H9 (cell line): ENCODE measurements around the gene ZNF318. TPM values are rescaled to one million over a fixed set of nuclear protein-coding genes. Genes with fewer than 3 reads are reported as not detected.

ENCODE experiments used
- DNase-seq: peaks from one replicate; pipeline ENCODE4 v3.0.0-alpha.2; 2017
- H2AFZ ChIP-seq: one replicate; pipeline ENCODE4 v1.6.1; 2013; ENCODE audit warnings: mild to moderate bottlenecking, low read length, control low read depth, moderate library complexity
- H2AK5ac ChIP-seq: 2 replicates; pipeline ENCODE4 v1.6.1; 2013; ENCODE audit warnings: low read length, control low read depth, mixed read lengths; ENCODE audit not compliant: insufficient read length
- H2BK120ac ChIP-seq: one replicate; pipeline ENCODE4 v1.6.1; 2013; ENCODE audit warnings: low read depth, mild to moderate bottlenecking, low read length, control low read depth, inconsistent platforms; ENCODE audit not compliant: poor library complexity, severe bottlenecking
- H2BK12ac ChIP-seq: 2 replicates; pipeline ENCODE4 v1.6.1; 2013; ENCODE audit warnings: low read length, control low read depth, mixed read lengths, low read depth; ENCODE audit not compliant: insufficient read length
- H2BK15ac ChIP-seq: 2 replicates; pipeline ENCODE4 v1.6.1; 2013; ENCODE audit warnings: low read depth, low read length, control low read depth
- H2BK20ac ChIP-seq: one replicate; pipeline ENCODE4 v1.6.1; 2013; ENCODE audit warnings: low read depth, mild to moderate bottlenecking, low read length, control low read depth, inconsistent platforms; ENCODE audit not compliant: poor library complexity, severe bottlenecking
- H2BK5ac ChIP-seq: 2 replicates; pipeline ENCODE4 v1.6.1; 2013; ENCODE audit warnings: low read length, control low read depth, mixed read lengths; ENCODE audit not compliant: insufficient read length
- H3K14ac ChIP-seq: 2 replicates; pipeline ENCODE4 v1.6.1; 2013; ENCODE audit warnings: low read length, control low read depth; ENCODE audit not compliant: insufficient read depth
- H3K18ac ChIP-seq: 2 replicates; pipeline ENCODE4 v1.6.1; 2013; ENCODE audit warnings: low read depth, mild to moderate bottlenecking, mixed read lengths, low read length, control low read depth; ENCODE audit not compliant: insufficient read length
- H3K23ac ChIP-seq: 2 replicates; pipeline ENCODE4 v1.6.1; 2013; ENCODE audit warnings: low read length, control low read depth, mixed read lengths, low read depth; ENCODE audit not compliant: insufficient read length
- H3K23me2 ChIP-seq: 2 replicates; pipeline ENCODE4 v1.6.1; 2013; ENCODE audit warnings: low read depth, mild to moderate bottlenecking, mixed read lengths, low read length, control low read depth; ENCODE audit not compliant: insufficient read length, poor library complexity, severe bottlenecking
- H3K27ac ChIP-seq: 2 replicates; pipeline ENCODE4 v1.5.1; 2013; ENCODE audit warnings: low read length, control low read depth, mixed read lengths, low read depth; ENCODE audit not compliant: insufficient read length
- H3K27me3 ChIP-seq: 2 replicates; pipeline ENCODE4 v1.6.1; 2013; ENCODE audit warnings: low read length, control low read depth, inconsistent platforms; ENCODE audit not compliant: insufficient read depth
- H3K4ac ChIP-seq: 2 replicates; pipeline ENCODE4 v1.6.1; 2013; ENCODE audit warnings: low read depth, mild to moderate bottlenecking, control low read depth, inconsistent platforms, low read length, moderate library complexity
- H3K4me1 ChIP-seq: 2 replicates; pipeline ENCODE4 v1.6.1; 2013; ENCODE audit warnings: low read length, control low read depth, inconsistent platforms; ENCODE audit not compliant: insufficient read depth
- H3K4me2 ChIP-seq: 2 replicates; pipeline ENCODE4 v1.6.1; 2013; ENCODE audit warnings: low read length, control low read depth, mixed read lengths; ENCODE audit not compliant: insufficient read length, insufficient read depth
- H3K56ac ChIP-seq: 2 replicates; pipeline ENCODE4 v1.6.1; 2013; ENCODE audit warnings: low read depth, mild to moderate bottlenecking, mixed read lengths, low read length, control low read depth; ENCODE audit not compliant: insufficient read length
- H3K79me1 ChIP-seq: 2 replicates; pipeline ENCODE4 v1.6.1; 2013; ENCODE audit warnings: low read depth, mild to moderate bottlenecking, moderate library complexity, low read length, control low read depth, inconsistent platforms; ENCODE audit not compliant: insufficient read depth, poor library complexity, severe bottlenecking
- H3K79me2 ChIP-seq: 2 replicates; pipeline ENCODE4 v1.6.1; 2013; ENCODE audit warnings: low read length, control low read depth, inconsistent platforms; ENCODE audit not compliant: insufficient read depth
- H3K9ac ChIP-seq: 2 replicates; pipeline ENCODE4 v1.6.1; 2013; ENCODE audit warnings: low read length, control low read depth, mixed read lengths; ENCODE audit not compliant: insufficient read length; ENCODE audit errors: extremely low read depth
- H3K9me3 ChIP-seq: one replicate; pipeline ENCODE4 v1.6.1; 2013; ENCODE audit warnings: low read depth, low read length, inconsistent platforms; ENCODE audit not compliant: control insufficient read depth
- H3T11ph ChIP-seq: one replicate; pipeline ENCODE4 v1.6.1; 2013; ENCODE audit warnings: mild to moderate bottlenecking, low read length, control low read depth, inconsistent platforms
- H4K20me1 ChIP-seq: one replicate; pipeline ENCODE4 v1.6.1; 2013; ENCODE audit not compliant: control insufficient read depth, insufficient read length, insufficient read depth
- H4K5ac ChIP-seq: 2 replicates; pipeline ENCODE4 v1.6.1; 2013; ENCODE audit warnings: low read depth, mild to moderate bottlenecking, mixed read lengths, low read length, control low read depth; ENCODE audit not compliant: insufficient read length
- H4K8ac ChIP-seq: replicated peaks from 2 replicates; pipeline ENCODE4 v1.6.1; 2013; ENCODE audit warnings: low read length, control low read depth, mixed read lengths, low read depth; ENCODE audit not compliant: insufficient read length
- H4K91ac ChIP-seq: 2 replicates; pipeline ENCODE4 v1.6.1; 2013; ENCODE audit warnings: low read depth, mild to moderate bottlenecking, moderate library complexity, mixed read lengths, low read length, control low read depth; ENCODE audit not compliant: insufficient read length
- H3K27ac Mint-ChIP-seq, 3 experiments: 2 replicates in 2 of 3; 3 replicates in 1 of 3; pipeline ENCODE4 v1.8.0; 2020 to 2021; ENCODE audit warnings: mixed read lengths in 3 of 3, mild to moderate bottlenecking in 1 of 3, moderate library complexity in 1 of 3
- H3K27me3 Mint-ChIP-seq: 2 replicates; pipeline ENCODE4 v1.8.0; 2021; ENCODE audit warnings: low read depth, mild to moderate bottlenecking, moderate library complexity, mixed read lengths
- H3K36me3 Mint-ChIP-seq, 3 experiments: 2 replicates in 2 of 3; 3 replicates in 1 of 3; pipeline ENCODE4 v1.8.0; 2020 to 2021; ENCODE audit warnings: low read depth in 3 of 3, mixed read lengths in 3 of 3; ENCODE audit not compliant: insufficient read depth in 1 of 3
- H3K4me1 Mint-ChIP-seq, 2 experiments: 2 replicates each; pipeline ENCODE4 v1.8.0; 2020; ENCODE audit warnings: mixed read lengths in 2 of 2
- H3K4me3 Mint-ChIP-seq, 2 experiments: 2 replicates in 1 of 2; 3 replicates in 1 of 2; pipeline ENCODE4 v1.8.0; 2020 to 2021; ENCODE audit warnings: mild to moderate bottlenecking in 2 of 2, mixed read lengths in 2 of 2, moderate library complexity in 1 of 2
- H3K9me3 Mint-ChIP-seq, 2 experiments: 2 replicates in 1 of 2; 3 replicates in 1 of 2; pipeline ENCODE4 v1.8.0; 2020; ENCODE audit warnings: mild to moderate bottlenecking in 2 of 2, mixed read lengths in 2 of 2, moderate library complexity in 1 of 2
- WGBS: extraction: QIAGEN DNeasy Blood & Tissue Kit; methylation state at CpG from one replicate; pipeline ENCODE4 v1.1.7; 2013; ENCODE audit warnings: missing lambda C conversion rate, low lambda C conversion rate, mixed read lengths; ENCODE audit not compliant: insufficient read length; ENCODE audit errors: extremely low coverage; 5-methylcytosine and 5-hydroxymethylcytosine counted together
- total RNA-seq: library from RNA; stranded (reverse); gene quantifications from 2 replicates; pipeline ENCODE4 v1.2.1, GENCODE V29; 2021
- TF ChIP-seq, protein P1 (sequence below): fragments of 200-600 bp; sonication (generic); conservative IDR thresholded peaks from 3 replicates; pipeline ENCODE4 v1.8.0; 2021; ENCODE audit warnings: antibody characterized with exemption, mild to moderate bottlenecking

ZNF318 gene
- total RNA-seq, 1 experiment from 2014 or later: 16.3 TPM

DNA sequence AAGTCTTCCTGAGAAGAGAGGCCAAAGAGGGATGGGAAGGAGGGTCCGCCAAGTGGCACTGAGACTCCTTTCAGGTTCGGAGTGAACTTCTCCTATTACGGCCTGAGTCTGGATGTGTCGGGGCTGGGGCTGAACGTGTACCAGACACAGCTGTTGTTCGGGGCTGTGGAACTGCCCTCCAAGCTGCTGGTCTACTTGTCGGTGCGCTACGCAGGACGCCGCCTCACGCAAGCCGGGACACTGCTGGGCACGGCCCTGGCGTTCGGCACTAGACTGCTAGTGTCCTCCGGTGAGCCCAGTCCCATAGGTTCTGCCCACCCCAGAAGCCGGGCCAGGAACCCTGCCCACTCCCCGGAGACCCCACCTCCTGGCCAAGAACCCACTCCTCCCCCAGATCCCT is 67.3 kb downstream of the ZNF318 start:
- Histone ChIP-seq H3T11ph (no peak overlapping the region), H3K9ac (no peak overlapping the region), H2BK120ac (no peak overlapping the region), H3K14ac (no peak overlapping the region), H3K18ac (no peak overlapping the region), H4K5ac (no peak overlapping the region), H2BK12ac (no peak overlapping the region), H2BK5ac (no peak overlapping the region), H3K23me2 (no peaks in the 10 kb centered on the region), H2BK15ac (no peak overlapping the region), H4K91ac (no peak overlapping the region), H3K9me3 (no peaks in the 10 kb centered on the region), H4K20me1 (no peaks in the 10 kb centered on the region), H3K27me3 (no peaks in the 10 kb centered on the region), H3K23ac (no peak overlapping the region), H3K27ac (no peak overlapping the region), H3K56ac (no peak overlapping the region), H3K4me1 (no peaks in the 10 kb centered on the region), H3K4ac (no peak overlapping the region), H2BK20ac (no peak overlapping the region), H3K79me1 (no peaks in the 10 kb centered on the region), H3K4me2 (no peak overlapping the region), H4K8ac (no peak overlapping the region), H3K79me2 (no peaks in the 10 kb centered on the region), H2AK5ac (no peak overlapping the region), H2AFZ (no peak overlapping the region)
- WGBS: no CpG with 5 or more reads among the region's 19 CpGs
- H3K4me1 Mint-ChIP-seq: peaks cover 18 to 24% of the 10 kb centered on the region in 2 experiments
- TF ChIP-seq, protein P1, sequence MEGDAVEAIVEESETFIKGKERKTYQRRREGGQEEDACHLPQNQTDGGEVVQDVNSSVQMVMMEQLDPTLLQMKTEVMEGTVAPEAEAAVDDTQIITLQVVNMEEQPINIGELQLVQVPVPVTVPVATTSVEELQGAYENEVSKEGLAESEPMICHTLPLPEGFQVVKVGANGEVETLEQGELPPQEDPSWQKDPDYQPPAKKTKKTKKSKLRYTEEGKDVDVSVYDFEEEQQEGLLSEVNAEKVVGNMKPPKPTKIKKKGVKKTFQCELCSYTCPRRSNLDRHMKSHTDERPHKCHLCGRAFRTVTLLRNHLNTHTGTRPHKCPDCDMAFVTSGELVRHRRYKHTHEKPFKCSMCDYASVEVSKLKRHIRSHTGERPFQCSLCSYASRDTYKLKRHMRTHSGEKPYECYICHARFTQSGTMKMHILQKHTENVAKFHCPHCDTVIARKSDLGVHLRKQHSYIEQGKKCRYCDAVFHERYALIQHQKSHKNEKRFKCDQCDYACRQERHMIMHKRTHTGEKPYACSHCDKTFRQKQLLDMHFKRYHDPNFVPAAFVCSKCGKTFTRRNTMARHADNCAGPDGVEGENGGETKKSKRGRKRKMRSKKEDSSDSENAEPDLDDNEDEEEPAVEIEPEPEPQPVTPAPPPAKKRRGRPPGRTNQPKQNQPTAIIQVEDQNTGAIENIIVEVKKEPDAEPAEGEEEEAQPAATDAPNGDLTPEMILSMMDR: no peak
- H3K27me3 Mint-ChIP-seq: peaks cover 8% of the 10 kb centered on the region
- H3K27ac Mint-ChIP-seq: peak overlapping the region in 1 of 3 experiments; percentile 93; a peak in 2 of 7 replicates
- H3K9me3 Mint-ChIP-seq: no peaks in the 10 kb centered on the region
- DNase-seq: no peak
- H3K4me3 Mint-ChIP-seq: no peak overlapping the region
- H3K36me3 Mint-ChIP-seq: peaks cover 0 to 18% (median 4%) of the 10 kb centered on the region in 3 experiments; a peak in 5 of 7 replicates
